LNCaP clone FGC (cell line): ENCODE data around the gene BOD1L1.
A peak's percentile ranks its signal among the peaks of the same experiment; 100 is the strongest.

ENCODE experiments used
- DNase-seq: peaks from one replicate; pipeline ENCODE4 v3.0.0-alpha.2; 2011; ENCODE audit warnings: low read depth
- H3K4me3 ChIP-seq: 2 replicates; pipeline ENCODE4 v1.5.1; 2011; ENCODE audit warnings: mild to moderate bottlenecking, low read depth, low read length, control low read depth
- TF ChIP-seq, protein P1 (sequence below): IDR thresholded peaks from 2 replicates; pipeline ENCODE4 v1.5.1; 2012; ENCODE audit warnings: mild to moderate bottlenecking; ENCODE audit not compliant: control insufficient read depth, insufficient read depth; ENCODE audit errors: extremely low read depth

The BOD1L1 gene

DNA sequence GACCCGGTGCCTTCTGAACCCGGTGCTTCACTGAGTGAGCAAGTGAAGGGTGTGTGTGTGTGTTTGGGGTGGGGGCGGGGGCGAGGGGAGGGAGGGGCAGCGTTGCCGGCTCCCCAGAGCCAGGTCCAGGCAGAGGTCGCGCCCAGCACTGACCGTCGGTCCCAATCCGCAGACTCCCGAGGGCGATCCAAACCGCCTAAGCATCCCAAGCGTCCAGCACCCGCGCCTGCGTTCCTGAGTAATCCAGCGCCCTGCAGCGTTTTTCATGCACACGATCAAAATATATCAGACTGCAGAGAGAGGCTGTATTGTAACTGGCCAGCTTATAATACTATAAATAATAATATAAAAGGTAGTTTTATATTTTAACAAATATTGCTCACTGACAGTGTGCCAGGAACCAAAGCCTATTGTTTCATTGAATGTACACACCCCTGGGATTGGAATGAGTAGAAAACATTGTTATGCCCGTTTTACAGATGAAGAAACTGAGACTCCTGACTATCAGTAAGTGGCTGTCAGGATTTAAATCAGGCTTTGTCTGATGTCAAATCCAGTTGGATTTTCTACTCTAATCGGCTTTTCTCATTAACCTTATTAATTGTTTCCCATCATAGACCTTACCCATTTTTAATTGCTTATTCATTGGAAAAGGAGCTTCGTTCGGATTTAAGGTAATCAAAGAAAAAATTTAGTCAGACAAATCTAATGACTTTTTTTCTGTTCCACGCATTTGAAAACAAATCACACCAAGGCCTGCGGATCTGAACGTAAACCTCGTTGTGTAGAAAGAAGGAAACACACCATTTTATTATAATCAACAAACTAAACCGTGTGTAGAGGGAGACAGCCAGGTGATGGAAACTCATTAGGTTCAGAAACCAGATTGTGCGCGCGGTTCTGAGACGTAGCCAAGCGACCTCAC lies 79.2 kb downstream of the BOD1L1 start:
- TF ChIP-seq, protein P1, sequence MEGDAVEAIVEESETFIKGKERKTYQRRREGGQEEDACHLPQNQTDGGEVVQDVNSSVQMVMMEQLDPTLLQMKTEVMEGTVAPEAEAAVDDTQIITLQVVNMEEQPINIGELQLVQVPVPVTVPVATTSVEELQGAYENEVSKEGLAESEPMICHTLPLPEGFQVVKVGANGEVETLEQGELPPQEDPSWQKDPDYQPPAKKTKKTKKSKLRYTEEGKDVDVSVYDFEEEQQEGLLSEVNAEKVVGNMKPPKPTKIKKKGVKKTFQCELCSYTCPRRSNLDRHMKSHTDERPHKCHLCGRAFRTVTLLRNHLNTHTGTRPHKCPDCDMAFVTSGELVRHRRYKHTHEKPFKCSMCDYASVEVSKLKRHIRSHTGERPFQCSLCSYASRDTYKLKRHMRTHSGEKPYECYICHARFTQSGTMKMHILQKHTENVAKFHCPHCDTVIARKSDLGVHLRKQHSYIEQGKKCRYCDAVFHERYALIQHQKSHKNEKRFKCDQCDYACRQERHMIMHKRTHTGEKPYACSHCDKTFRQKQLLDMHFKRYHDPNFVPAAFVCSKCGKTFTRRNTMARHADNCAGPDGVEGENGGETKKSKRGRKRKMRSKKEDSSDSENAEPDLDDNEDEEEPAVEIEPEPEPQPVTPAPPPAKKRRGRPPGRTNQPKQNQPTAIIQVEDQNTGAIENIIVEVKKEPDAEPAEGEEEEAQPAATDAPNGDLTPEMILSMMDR = no peak
- DNase-seq = no peak
- peak overlapping the region; percentile 45; the same call in 1 of the 2 replicates for H3K4me3 ChIP-seq

DNA sequence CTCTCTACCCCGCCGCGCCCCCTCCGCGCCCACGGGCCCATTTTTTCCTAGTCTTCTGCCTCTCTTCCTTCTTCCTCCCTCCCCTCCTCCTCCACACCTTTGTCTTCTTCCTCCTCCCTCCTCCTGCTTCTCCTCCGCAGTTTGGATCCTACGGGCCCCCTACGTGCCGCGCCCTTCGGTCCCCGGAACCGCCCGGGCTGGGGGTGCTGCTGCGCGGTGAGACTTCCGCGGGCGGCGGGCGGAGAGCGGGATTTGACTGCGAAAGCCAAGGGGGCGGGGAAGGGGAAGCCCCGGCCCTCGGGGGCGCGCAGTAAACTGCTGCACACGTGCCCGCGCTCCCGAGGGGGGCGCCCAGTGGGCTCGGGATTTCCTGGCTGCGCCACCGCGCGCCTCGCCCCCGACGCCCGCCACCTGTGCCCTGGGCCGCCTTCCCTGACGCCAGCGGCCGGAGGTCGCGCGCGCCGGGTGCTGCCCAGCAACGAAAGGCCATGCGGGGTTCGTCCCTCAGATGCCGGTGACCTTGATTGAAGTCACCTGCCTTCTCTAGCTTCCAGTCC lies 80.0 kb downstream of the BOD1L1 start:
- DNase-seq = no peak
- H3K4me3 ChIP-seq = peak overlapping the region; percentile 28; the same call in 1 of the 2 replicates

DNA sequence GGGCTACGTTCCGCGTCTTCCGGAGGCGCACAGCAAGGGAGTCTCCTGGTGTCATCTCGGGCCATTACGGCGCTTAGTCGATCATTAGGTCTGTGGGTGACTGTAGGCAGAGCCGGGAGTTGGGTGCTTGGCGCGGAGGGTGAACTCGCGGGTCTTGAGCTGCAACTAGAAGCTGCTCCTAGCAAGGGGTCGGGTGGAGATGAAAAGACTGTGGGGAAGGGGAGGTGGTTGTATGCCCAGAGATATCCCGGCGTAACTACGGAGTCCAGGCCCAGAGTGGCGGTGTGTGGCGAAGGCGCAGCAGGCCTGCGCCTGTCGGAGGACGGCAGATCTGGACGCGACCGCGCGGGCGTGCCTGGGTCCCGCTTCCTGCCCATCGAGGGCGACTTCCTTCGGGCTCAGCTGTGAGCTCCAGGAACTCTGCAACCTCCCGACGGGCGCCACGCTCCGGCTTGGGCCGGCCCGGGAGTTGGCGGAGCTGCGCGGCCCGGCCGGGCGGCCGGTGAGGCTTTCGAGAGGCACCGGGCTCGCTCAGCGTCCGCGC lies 80.5 kb downstream of the BOD1L1 start:
- no peak for DNase-seq
- TF ChIP-seq, protein P1 = no peak
- no peak overlapping the region for H3K4me3 ChIP-seq

More for the DNA sequence above, 80.0 kb downstream of the BOD1L1 start:
- TF ChIP-seq, protein P1 = no peak

DNA sequence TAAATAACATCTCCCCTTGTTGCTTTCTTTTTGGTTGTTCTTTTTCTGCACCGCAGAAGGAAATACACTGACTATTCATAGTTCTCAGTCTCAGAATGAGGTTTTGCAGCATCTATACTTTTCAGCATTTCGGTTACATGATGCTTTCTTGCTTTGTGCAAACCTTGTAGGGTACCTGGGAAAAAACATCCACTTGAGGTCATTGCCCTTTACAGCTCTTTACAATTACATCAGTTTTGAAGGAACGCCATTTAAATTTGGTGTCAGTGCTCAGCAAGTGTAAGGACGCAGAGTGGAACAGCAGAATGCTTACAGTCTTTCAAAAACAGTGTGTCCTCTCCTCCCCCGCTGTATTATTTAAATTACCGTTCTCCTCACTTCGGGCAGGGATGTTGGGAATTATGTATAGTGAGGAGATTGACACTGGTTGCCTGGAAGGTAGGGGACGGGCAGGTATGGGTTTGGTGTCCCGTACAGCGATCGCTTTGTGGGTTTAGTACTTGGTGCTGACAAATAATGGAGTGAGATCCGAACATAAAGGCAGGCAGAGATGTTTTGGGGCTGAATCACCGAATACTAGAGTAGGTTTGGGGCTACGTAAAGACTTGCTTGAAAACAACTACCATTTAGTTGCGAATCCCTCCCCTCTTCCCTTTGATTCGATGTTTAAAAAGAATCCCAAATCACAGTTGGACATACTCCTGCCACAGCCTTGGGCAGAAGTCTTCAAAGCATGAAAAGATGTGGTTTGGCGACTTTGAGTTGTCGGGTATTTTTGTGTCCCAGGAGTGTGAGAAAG lies 81.2 kb downstream of the BOD1L1 start:
- TF ChIP-seq, protein P1 = no peak
- no peak overlapping the region for H3K4me3 ChIP-seq
- no peak for DNase-seq

DNA sequence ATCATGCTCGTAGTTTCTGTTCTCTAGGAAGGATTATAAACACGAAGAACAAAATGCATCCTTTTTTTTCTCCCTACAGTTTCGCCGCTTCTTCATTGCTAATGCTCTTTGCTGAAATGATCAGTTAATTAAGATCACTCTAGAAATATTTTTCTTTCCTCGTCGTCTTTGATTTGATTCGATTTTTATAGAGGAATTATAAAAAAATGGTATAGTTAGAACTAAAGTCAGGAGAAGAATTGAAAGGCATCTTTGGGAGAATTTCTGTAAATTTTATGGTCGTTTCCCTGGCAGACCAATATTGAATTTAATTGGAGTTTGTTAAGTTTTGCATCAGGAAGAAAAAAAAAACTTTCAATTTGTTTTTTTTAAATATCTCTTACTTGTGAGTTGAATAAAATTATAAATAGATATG lies 82.1 kb downstream of the BOD1L1 start:
- TF ChIP-seq, protein P1 = no peak
- DNase-seq = no peak
- peak overlapping the region; percentile 56 for H3K4me3 ChIP-seq

DNA sequence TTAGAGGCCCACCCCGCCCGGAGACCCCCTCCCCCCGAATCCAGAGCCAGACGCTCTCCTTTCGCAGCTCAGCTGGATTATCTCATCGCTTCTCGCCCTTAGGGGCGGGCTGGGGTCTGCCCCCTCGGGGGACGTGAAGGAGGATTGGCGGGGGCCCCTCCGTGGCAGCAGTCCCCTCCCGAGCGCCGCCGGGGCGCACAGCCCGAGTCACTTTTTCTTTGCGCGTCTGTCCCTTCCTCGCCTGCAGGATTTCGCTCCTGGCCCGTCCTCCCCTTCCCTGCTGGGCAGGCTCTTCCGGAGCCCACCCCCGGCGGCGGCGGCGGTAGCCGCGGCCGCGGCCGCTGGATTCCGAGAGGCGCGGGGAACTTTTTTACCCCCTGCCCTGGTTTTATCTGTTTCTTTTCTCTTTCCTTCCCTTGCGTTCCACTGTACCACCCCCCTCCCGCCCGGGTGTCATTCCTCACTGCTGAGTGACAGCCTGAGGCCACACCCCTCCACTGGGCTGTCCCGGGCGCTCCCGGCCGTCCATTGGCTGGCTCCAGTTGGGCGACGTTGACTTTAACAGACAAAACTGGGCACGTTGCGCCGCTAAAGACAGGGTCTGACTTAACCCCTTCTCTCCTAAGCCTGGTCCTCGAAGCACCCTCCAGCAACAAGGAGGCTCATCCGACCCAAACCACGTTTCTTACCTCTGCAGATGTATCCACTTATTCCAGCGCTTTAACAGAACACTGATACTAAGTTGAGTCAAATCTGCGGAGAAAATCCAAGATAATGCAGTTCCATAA lies 82.7 kb downstream of the BOD1L1 start:
- H3K4me3 ChIP-seq = peak overlapping the region; percentile 56
- DNase-seq = peak; percentile 34
- TF ChIP-seq, protein P1 = no peak
